Spinal cord (tissue), 10 donors: Measurements from ENCODE around the gene NLGN1. TPM values are rescaled to one million over a fixed set of nuclear protein-coding genes. Genes with fewer than 3 reads are reported as not detected.

Experiments
- DNase-seq, 6 donors: peaks; one replicate each; pipeline versions ENCODE4 v3.0.0 to v3.0.0-alpha.2; 2013 to 2015; ENCODE audit warnings: low spot score in 6 of 6, low read depth in 4 of 6
- H3K27ac ChIP-seq: one replicate; pipeline ENCODE4 v1.5.1; 2013; ENCODE audit warnings: low read depth, low read length, control low read depth
- H3K27me3 ChIP-seq: one replicate; pipeline ENCODE4 v1.6.1; 2013; ENCODE audit warnings: low read length; ENCODE audit not compliant: control insufficient read depth, insufficient read depth
- H3K36me3 ChIP-seq: one replicate; pipeline ENCODE4 v1.6.1; 2013; ENCODE audit warnings: low read length; ENCODE audit not compliant: control insufficient read depth, insufficient read depth
- H3K4me1 ChIP-seq: one replicate; pipeline ENCODE4 v1.6.1; 2013; ENCODE audit warnings: low read length; ENCODE audit not compliant: control insufficient read depth, insufficient read depth
- H3K4me3 ChIP-seq: one replicate; pipeline ENCODE4 v1.5.1; 2013; ENCODE audit warnings: low read depth, low read length, control low read depth
- H3K9me3 ChIP-seq: one replicate; pipeline ENCODE4 v1.6.1; 2013; ENCODE audit warnings: low read length; ENCODE audit not compliant: control insufficient read depth, insufficient read depth
- WGBS: methylation state at CpG from one replicate; pipeline ENCODE4 v1.1.5; 2013; ENCODE audit warnings: missing lambda C conversion rate; ENCODE audit not compliant: insufficient coverage; 5-methylcytosine and 5-hydroxymethylcytosine counted together
- polyA plus RNA-seq, 2 donors: library from polyadenylated mRNA; unstranded; fragments of 120-200 nt; gene quantifications; one replicate each; pipeline ENCODE4 v1.2.1, GENCODE V29; 2013; ENCODE audit not compliant: insufficient read length in 2 of 2
- small RNA-seq: library from RNA; depleted of rRNA; stranded (forward); fragments of <200 nt; gene quantifications from one replicate; pipeline ENCODE3, GENCODE V24; 2014; ENCODE audit warnings: low replicate concordance
- total RNA-seq, 2 donors: library from RNA; depleted of rRNA in 1 of 2; stranded (reverse); fragments of 120-200 nt in 1 of 2; fragments of >200 nt in 1 of 2; gene quantifications; one replicate each; pipeline versions ENCODE4 v1.2.3 to v1.2.4, GENCODE V29; 2013 to 2014
- donor health status: healthy.

The NLGN1 gene
- total and polyA plus RNA-seq, 4 donors, result 18.9 to 81.2 (median 40.0) TPM

DNA sequence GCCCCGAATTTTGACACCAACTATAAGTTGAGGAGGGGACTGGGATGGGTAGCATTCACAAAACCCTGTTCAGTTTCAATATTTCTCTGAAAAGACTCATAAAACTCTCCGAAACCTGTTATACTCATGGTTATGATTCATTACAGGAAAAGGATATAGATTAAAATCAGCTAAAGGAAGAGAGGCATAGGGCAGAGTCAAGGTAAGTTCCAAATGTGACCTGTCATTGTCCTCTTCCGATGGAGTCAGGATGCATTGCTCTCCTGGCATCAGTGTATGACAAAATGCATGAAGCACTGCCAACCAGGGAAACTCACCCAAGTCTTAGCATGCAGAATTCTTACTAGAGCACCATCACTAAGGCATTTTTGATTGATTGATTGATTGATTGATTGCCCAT is 936.6 kb downstream of the NLGN1 start:
- H3K27ac ChIP-seq, result no peak overlapping the region
- WGBS, result no CpG with 5 or more reads among the region's 3 CpGs
- no peaks in the 10 kb centered on the region for H3K27me3 ChIP-seq
- H3K36me3 ChIP-seq, result no peaks in the 10 kb centered on the region
- DNase-seq, result no peak
- no peaks in the 10 kb centered on the region for H3K9me3 ChIP-seq
- H3K4me3 ChIP-seq, result no peak overlapping the region
- no peaks in the 10 kb centered on the region for H3K4me1 ChIP-seq

DNA sequence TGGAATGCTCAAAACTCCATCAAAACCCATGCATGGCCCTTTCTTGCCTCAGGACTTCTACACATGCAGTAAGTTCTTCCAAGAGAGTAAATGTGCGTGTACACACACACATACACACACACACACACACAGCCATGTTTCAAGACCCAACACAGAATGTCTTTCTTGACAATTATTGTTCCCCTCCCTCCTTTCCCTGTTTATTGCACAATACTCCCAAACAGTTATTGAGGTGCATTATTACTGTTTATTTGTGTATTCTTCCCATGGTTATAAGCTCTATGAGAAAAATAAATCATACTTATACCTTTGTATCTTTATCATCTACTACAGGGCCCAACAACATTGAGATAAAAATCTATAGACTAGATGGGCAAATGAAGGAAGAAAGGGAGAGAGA is 937.8 kb downstream of the NLGN1 start:
- Histone ChIP-seq H3K4me3 (no peak overlapping the region), H3K27ac (no peak overlapping the region), H3K27me3 (no peaks in the 10 kb centered on the region), H3K9me3 (no peaks in the 10 kb centered on the region), H3K4me1 (no peaks in the 10 kb centered on the region), H3K36me3 (no peaks in the 10 kb centered on the region)
- no peak for DNase-seq
- WGBS, result 100% methylated on average over 1 of the region's 1 CpG

DNA sequence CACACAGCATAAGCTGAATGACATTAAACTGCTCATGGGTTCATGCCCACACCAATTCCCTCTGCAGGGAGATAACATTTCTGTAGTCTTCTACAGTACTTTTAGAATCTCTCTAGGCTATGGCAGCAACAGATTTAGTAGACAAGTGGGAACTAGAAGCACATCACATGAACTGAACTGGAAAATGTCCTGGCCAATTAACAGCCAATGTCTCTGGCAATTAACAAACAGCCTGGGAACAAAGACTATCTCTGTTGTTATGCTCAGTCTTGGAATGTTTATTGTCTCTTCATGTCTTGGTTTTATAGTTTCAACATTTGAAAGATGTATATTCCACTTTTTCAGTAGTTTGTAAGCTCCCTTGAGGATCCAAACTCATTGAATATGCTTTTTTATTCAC is 938.4 kb downstream of the NLGN1 start:
- Histone ChIP-seq H3K27me3 (no peaks in the 10 kb centered on the region), H3K36me3 (no peaks in the 10 kb centered on the region), H3K4me3 (no peak overlapping the region), H3K4me1 (no peaks in the 10 kb centered on the region), H3K9me3 (no peaks in the 10 kb centered on the region), H3K27ac (no peak overlapping the region)
- DNase-seq, result peak in 2 of 6 donors; percentile 22 to 89

Small RNAs within 50 kb of the gene (small RNA-seq; reads per million reads assigned to genes)
- 0.08 reads per million for gene RN7SKP234
